ENCODE results near the gene KCNH1. TPM values are rescaled to one million over a fixed set of nuclear protein-coding genes. Genes with fewer than 3 reads are reported as not detected.
"Not testable (repeated sequence)": the region's sequence is repeated elsewhere in the genome, so short reads cannot be mapped to it uniquely, and the experiment has no call there.

Gene KCNH1
- total RNA-seq, 1 donor from 2014 or later = not detected

- H3K9me3 ChIP-seq = no peaks in the 10 kb centered on the region
- no peaks in the 10 kb centered on the region for H3K27me3 ChIP-seq (ENCODE audit: low read depth)
- TF ChIP-seq CTCF (IDR thresholded peaks at IDR 0.05) = no peak
- H3K36me3 ChIP-seq = no peaks in the 10 kb centered on the region
- H3K27ac ChIP-seq = no peak overlapping the region
- no peaks in the 10 kb centered on the region for H3K4me1 ChIP-seq
- no peak overlapping the region for H3K4me3 ChIP-seq
- intact Hi-C loops (cut with DNase I) = no loop called here
- ATAC-seq (no peak), DNase-seq (no peak)
Observed at GRCh38 chr1:210663730-210664573, 470.0 kb downstream of the KCNH1 start.

- intact Hi-C loops (cut with DNase I) = no loop called here
- H3K4me1 ChIP-seq = no peaks in the 10 kb centered on the region
- TF ChIP-seq CTCF (IDR thresholded peaks at IDR 0.05) = no peak
- H3K4me3 ChIP-seq = no peak overlapping the region
- ATAC-seq = no peak
- no peaks in the 10 kb centered on the region for H3K27me3 ChIP-seq (ENCODE audit: low read depth)
- H3K27ac ChIP-seq = no peak overlapping the region
- no peaks in the 10 kb centered on the region for H3K36me3 ChIP-seq
- H3K9me3 ChIP-seq = no peaks in the 10 kb centered on the region
- no peak for DNase-seq
Observed at GRCh38 chr1:210662291-210663050, 471.5 kb downstream of the KCNH1 start.

GRCh38 chr1:210661520-210661919 lies 472.4 kb downstream of the KCNH1 start:
- DNase-seq; H3K4me3 ChIP-seq; H3K9me3 ChIP-seq; H3K27ac ChIP-seq; H3K27me3 ChIP-seq (ENCODE audit: low read depth); intact Hi-C loops (cut with DNase I); H3K36me3 ChIP-seq; H3K4me1 ChIP-seq; ATAC-seq: not testable (repeated sequence)

GRCh38 chr1:210657806-210658205 lies 476.1 kb downstream of the KCNH1 start:
- no peak overlapping the region for H3K4me3 ChIP-seq
- TF ChIP-seq CTCF (IDR thresholded peaks at IDR 0.05) = no peak
- H3K9me3 ChIP-seq = no peaks in the 10 kb centered on the region
- no peaks in the 10 kb centered on the region for H3K36me3 ChIP-seq
- no peaks in the 10 kb centered on the region for H3K27me3 ChIP-seq (ENCODE audit: low read depth)
- intact Hi-C loops (cut with DNase I) = no loop called here
- ATAC-seq (no peak), DNase-seq (no peak)
- H3K4me1 ChIP-seq = no peaks in the 10 kb centered on the region
- no peak overlapping the region for H3K27ac ChIP-seq

GRCh38 chr1:210655511-210655910 lies 478.4 kb downstream of the KCNH1 start:
- H3K36me3 ChIP-seq = no peaks in the 10 kb centered on the region
- TF ChIP-seq CTCF (IDR thresholded peaks at IDR 0.05) = no peak
- no peaks in the 10 kb centered on the region for H3K4me1 ChIP-seq
- DNase-seq (no peak), ATAC-seq (no peak)
- intact Hi-C loops (cut with DNase I) = no loop called here
- no peaks in the 10 kb centered on the region for H3K9me3 ChIP-seq
- H3K4me3 ChIP-seq = no peak overlapping the region
- no peak overlapping the region for H3K27ac ChIP-seq
- H3K27me3 ChIP-seq (ENCODE audit: low read depth) = no peaks in the 10 kb centered on the region

Measured in lower lobe of right lung (tissue), 2 donors.